Brain microvascular endothelial cell (primary cell): Measurements from ENCODE around the gene PLSCR4.

ENCODE experiments used
- DNase-seq: peaks from one replicate; pipeline ENCODE4 v3.0.0-alpha.2; 2020
- H3K27ac ChIP-seq: fragments of 250-450 bp; sonication (Bioruptor Pico); 2 replicates; pipeline ENCODE4 v1.5.1; 2020; ENCODE audit warnings: mild to moderate bottlenecking, moderate library complexity
- H3K27me3 ChIP-seq: fragments of 250-450 bp; sonication (Bioruptor Pico); replicated peaks from 2 replicates; pipeline ENCODE4 v1.5.1; 2020; ENCODE audit warnings: mild to moderate bottlenecking
- H3K36me3 ChIP-seq: fragments of 250-450 bp; sonication (Bioruptor Pico); replicated peaks from 2 replicates; pipeline ENCODE4 v1.5.1; 2020; ENCODE audit warnings: mild to moderate bottlenecking
- H3K4me3 ChIP-seq: 2 replicates; pipeline ENCODE4 v1.5.1; 2011; ENCODE audit warnings: low read depth, mild to moderate bottlenecking, control low read depth, low read length, moderate library complexity
- in situ Hi-C: cut with HindIII; loops from 2 replicates; pipeline ENCODE4 v1.10.0; 2017; ENCODE audit warnings: low sequenced_read_pairs, low pct_ligation_motif_present
- TF ChIP-seq, protein P1 (sequence below): IDR thresholded peaks from 2 replicates; pipeline ENCODE4 v1.5.1; 2011; ENCODE audit warnings: low read depth, mild to moderate bottlenecking, moderate library complexity, low read length, control low read depth, inconsistent platforms; ENCODE audit errors: missing control alignments

Gene PLSCR4

GRCh38 chr3:146145642-146146041, 105.3 kb downstream of the PLSCR4 start:
- TF ChIP-seq, protein P1, sequence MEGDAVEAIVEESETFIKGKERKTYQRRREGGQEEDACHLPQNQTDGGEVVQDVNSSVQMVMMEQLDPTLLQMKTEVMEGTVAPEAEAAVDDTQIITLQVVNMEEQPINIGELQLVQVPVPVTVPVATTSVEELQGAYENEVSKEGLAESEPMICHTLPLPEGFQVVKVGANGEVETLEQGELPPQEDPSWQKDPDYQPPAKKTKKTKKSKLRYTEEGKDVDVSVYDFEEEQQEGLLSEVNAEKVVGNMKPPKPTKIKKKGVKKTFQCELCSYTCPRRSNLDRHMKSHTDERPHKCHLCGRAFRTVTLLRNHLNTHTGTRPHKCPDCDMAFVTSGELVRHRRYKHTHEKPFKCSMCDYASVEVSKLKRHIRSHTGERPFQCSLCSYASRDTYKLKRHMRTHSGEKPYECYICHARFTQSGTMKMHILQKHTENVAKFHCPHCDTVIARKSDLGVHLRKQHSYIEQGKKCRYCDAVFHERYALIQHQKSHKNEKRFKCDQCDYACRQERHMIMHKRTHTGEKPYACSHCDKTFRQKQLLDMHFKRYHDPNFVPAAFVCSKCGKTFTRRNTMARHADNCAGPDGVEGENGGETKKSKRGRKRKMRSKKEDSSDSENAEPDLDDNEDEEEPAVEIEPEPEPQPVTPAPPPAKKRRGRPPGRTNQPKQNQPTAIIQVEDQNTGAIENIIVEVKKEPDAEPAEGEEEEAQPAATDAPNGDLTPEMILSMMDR, result no peak
- in situ Hi-C loops, result no loop called here

DNA sequence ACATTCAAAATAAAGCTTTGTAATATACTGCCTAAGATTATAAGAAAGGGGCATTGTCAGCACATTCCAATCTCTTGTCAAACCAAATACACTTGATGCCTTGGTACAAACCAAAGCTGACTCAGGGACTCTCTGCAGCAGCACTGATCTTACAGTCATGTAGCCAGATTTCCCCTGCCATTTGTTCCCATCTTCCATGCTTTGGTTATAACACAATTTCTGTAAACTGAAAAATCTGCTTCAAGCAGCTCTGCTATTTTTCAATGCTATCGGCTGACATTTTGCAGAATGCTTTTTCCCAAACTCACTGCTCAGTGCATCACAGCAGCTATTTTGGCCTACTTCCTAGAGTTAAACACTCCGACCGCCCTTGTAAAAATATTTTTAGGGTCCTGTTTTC, 108.1 kb downstream of the PLSCR4 start:
- peak; percentile 64 for DNase-seq
- Histone ChIP-seq H3K27me3 (no peaks in the 10 kb centered on the region), H3K27ac (no peak overlapping the region), H3K36me3 (peaks cover 5% of the 10 kb centered on the region), H3K4me3 (no peak overlapping the region)
- TF ChIP-seq, protein P1, result no peak
- in situ Hi-C loops, result no loop called here

More at GRCh38 chr3:146145642-146146041, 105.3 kb downstream of the PLSCR4 start:
- Histone ChIP-seq H3K27ac (no peak overlapping the region), H3K4me3 (no peak overlapping the region), H3K36me3 (peaks cover 9% of the 10 kb centered on the region), H3K27me3 (no peaks in the 10 kb centered on the region)
- no peak for DNase-seq
